ENCODE data around the gene LGALS1.

The LGALS1 gene

GRCh38 chr22:37659066-37659896 is 16.2 kb upstream of the LGALS1 start:
- peak in 40 of 42 donors; percentile 28 to 78 (median 60) for DNase-seq
- intact Hi-C loops (cut with DNase I) = no loop called here

GRCh38 chr22:37659897-37660708 is 15.3 kb upstream of the LGALS1 start:
- intact Hi-C loops (cut with DNase I) = loop anchor here (10.0 kb wide), 1 partner anchor 145 kb away; the partner anchor contains the start of gene GCAT
- DNase-seq = no peak

GRCh38 chr22:37660709-37661045 is 14.8 kb upstream of the LGALS1 start:
- DNase-seq = no peak
- intact Hi-C loops (cut with DNase I) = loop anchor here (10.0 kb wide), 1 partner anchor 144 kb away; the partner anchor contains the start of gene GCAT

DNA sequence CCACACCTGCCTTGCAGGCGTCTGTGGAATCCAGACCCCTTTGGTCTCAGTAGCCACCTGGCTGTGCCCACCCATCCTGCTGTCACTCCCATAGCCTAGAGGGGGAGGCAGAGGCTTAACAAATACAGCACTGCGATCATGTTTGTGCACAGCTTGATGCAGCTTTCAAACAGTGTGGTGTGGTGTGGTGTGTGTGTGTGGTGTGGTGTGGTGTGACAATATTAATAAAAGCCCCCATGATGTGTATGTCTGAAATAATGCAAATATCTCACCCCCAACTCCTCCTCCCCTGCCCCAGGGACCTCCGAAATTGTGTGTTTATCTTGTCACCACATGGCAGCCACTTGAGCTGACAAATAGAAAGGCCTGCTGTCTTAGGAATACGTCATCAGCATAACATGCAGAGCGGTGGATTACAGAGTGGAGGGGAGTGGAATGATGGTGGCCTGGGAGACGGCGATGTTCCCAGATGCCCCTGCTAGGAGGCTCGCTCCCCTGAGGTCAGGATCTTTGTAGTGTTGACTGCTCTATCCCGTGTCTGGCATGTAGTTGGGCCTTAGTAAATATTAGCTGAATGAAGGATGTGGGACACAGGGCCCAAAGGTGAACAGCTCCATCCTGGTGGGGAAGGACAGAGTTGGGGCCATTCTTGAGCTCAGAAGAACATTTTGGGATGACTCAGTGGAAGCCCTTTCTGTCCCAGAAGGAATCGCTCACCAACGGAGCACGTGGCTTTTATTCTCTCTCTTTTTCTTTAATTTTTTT is 14.1 kb upstream of the LGALS1 start:
- peak in 26 of 42 donors; percentile 24 to 74 (median 48) for DNase-seq
- intact Hi-C loops (cut with DNase I) = loop anchor here (10.0 kb wide), 1 partner anchor 143 kb away; the partner anchor contains the start of gene GCAT

DNA sequence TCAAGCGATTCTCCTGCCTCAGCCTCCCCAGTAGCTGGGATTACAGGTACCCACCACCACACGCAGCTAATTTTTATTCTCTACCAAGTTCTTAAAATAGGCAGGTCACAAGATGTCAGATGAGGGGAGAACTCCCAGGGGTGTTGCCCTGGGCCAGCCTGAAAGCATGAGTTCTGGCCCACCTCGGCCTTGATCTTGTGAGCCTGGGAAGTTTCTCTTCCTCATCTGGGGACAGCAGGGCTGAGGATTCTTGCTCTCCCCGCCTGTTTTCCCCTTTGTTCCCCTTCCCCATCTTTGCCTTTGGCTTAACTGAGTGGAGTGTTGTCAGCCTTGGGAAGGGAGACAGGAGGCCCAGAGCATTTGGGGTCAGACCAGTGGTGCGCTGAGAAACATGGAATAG is 13.4 kb upstream of the LGALS1 start:
- peak in 2 of 42 donors; percentile 32 to 37 for DNase-seq
- intact Hi-C loops (cut with DNase I) = loop anchor here (10.0 kb wide), 1 partner anchor 143 kb away; the partner anchor contains the start of gene GCAT

DNA sequence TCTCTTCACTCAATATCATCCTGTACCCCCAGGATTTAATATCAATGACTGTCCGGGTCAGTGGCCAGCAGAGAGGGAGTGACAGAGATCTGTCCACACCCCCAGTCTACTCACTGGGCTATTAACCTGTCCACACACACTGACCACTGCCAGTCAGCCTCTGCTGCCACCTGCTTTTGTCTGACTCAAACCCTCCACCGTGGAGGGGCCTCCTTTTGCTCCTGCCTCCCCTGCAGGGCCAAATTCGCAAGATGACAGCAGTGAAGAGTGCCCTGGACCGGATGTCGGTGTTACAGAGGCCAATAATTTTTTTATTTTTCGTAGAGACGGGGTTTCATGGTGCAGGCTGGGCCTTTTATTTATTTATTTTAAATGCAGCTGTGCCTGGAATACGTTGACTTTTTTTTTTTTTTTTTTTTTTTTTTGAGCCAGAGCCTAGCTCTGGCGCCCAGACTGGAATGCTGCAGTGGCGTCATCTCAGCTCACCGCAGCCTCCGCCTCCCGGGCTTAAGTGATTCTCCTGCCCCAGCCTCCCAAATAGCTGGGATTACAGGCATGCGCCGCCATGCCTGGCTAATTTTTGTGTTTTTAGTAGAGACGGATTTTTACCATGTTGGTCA is 11.8 kb upstream of the LGALS1 start:
- no peak for DNase-seq
- intact Hi-C loops (cut with DNase I) = loop anchor here (10.0 kb wide), 1 partner anchor 141 kb away; the partner anchor contains the start of gene GCAT

DNA sequence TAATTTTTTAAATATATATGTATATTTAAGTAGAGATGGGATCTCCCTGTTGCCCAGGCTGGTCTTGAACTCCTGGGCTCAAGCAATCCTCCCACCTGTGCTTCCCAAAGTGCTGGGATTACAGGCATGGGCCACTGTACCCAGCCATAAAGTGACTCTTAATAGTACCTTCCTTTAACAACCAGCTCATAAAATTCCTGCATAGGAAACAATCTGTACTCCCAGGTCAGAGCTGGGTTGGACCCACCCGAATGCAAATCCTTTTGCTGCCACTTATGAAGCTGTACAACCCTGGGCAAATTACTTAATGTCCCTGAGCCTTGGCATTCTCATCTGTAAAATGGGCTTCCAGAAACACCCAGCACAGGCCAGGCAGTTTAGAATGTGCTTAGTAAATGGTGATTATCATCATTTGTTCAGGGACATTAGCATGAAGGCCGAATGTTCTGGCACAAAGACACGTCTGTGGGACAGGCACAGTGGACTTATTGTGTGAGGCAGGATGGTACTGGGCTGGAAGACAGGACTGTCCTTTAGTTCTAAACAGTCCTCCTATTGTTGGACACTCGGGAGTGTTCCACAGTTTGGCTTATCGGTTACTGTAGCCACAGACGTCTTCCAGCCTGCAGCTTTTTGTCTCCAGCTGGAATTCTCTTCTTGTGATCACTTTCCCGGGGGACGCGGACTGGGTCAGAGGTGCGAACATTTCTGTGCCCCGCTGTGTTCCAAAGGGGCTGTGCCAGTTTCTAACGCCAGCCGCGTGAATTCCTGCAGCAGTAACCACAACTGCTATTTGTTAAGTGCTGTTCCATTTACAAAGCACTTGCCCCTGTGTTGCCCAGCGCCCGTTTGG is 11.0 kb upstream of the LGALS1 start:
- peak in 41 of 42 donors; percentile 50 to 92 (median 81) for DNase-seq
- intact Hi-C loops (cut with DNase I) = loop anchor here (10.0 kb wide), 1 partner anchor 140 kb away; the partner anchor contains the start of gene GCAT

GRCh38 chr22:37665487-37665886 is 9.9 kb upstream of the LGALS1 start:
- no peak for DNase-seq
- intact Hi-C loops (cut with DNase I) = loop anchor here (10.0 kb wide), 1 partner anchor 139 kb away; the partner anchor contains the start of gene GCAT

GRCh38 chr22:37669586-37669985 is 5.8 kb upstream of the LGALS1 start:
- DNase-seq = peak in 2 of 42 donors; percentile 31 to 57
- intact Hi-C loops (cut with DNase I) = loop anchor here (10.0 kb wide), 1 partner anchor 135 kb away; the partner anchor contains the start of gene GCAT

GRCh38 chr22:37672206-37672919 is 3.1 kb upstream of the LGALS1 start:
- DNase-seq = no peak
- intact Hi-C loops (cut with DNase I) = no loop called here

DNA sequence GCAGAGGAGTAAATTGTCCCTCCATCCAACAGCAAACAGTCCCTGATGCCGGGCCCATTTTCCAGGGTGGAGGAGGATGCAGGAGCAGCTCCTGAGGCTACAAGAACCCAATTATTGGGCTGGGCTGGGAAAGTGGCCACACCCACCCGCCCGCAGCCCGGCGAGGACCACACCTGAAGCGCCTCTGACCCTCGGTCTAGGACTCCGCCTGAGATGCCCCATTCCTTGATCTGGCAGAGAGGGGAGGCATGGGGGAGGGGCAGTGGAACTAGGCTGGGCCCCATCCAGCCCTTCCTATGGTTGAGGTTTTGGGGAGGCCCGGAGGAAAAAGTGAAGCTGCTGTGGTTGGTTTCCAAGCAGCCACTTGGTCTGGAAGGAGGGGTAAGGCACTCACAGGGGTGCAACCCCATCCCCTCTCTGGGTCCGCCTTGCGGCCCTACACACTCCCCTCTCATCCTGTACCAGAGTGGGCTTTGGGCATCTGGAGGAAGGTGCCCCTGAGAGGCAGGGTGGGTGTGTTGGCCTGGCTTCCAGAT is 2.4 kb upstream of the LGALS1 start:
- intact Hi-C loops (cut with DNase I) = no loop called here
- DNase-seq = no peak

- intact Hi-C loops (cut with DNase I) = no loop called here
- DNase-seq = no peak
Observed at GRCh38 chr22:37674248-37674647, 1.2 kb upstream of the LGALS1 start.

- intact Hi-C loops (cut with DNase I) = no loop called here
- peak in 10 of 42 donors; percentile 16 to 66 (median 36) for DNase-seq
Observed at GRCh38 chr22:37675930-37676735, 697 bp downstream of the LGALS1 start.

DNA sequence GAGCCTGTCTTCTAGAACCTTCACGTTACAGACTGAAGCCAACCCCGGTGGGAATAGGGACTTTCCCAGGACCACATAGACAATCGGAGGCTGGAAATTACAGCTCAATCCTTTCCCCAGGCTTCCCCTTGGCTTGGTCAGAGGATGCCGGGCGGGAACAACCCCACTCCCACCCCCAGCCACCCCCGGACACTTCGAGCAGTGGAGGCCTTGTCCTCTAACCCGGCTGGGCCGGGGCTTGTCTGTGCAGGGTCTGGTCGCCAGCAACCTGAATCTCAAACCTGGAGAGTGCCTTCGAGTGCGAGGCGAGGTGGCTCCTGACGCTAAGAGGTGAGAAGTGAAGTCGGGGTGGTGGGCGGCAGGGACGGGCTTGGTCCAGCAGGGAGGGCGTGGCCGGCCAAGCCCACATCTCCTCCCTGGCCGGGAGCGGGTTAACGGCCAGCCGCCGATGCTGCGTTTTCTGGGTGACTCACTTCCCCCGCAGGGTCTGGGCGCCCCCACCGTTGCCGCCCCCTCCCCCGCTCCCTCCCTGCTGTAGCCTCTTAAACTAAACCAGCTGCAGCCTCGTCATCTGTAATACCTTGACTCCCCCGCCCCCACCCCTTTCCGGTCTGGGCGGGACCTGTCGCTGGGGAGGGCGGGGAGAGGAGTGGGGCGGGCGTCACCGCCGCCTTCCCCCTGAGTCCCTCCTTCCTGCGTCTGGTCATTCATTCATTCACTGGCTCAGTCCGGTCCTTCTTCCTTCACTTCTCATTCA is 1.5 kb downstream of the LGALS1 start:
- intact Hi-C loops (cut with DNase I) = no loop called here
- DNase-seq = peak in 40 of 42 donors; percentile 39 to 86 (median 65)

- intact Hi-C loops (cut with DNase I) = no loop called here
- peak in 2 of 42 donors; percentile 31 to 35 for DNase-seq
Observed at GRCh38 chr22:37677493-37677974, 2.1 kb downstream of the LGALS1 start.

Data from head of caudate nucleus (tissue), 42 donors.